ENCODE data around the gene CFAP53.

- TF ChIP-seq EZH2 (IDR thresholded peaks at IDR 0.05; ENCODE audit: insufficient read depth, poor library complexity, severe bottlenecking): no peak
- TF ChIP-seq EZH2phosphoT487 (IDR thresholded peaks at IDR 0.05; ENCODE audit: insufficient read depth, low read depth): no peak
Observed at GRCh38 chr18:50307400-50307737, 41.1 kb upstream of the CFAP53 start.

Data from GM23248 (cell line).